NCI-H526 treated with DMSO at 0.1 percent for 48 hours (cell line): ENCODE results near the gene SULT2B1.

Experiments
- DNase-seq: peaks from one replicate; lab custom pipeline; 2025; lab: John Stamatoyannopoulos, UW

The SULT2B1 gene

GRCh38 chr19:48600679-48601417, 48.9 kb downstream of the SULT2B1 start:
- no peak for DNase-seq

- no peak for DNase-seq
Measured at GRCh38 chr19:48603001-48603400, 51.0 kb downstream of the SULT2B1 start.

GRCh38 chr19:48603449-48603848, 51.5 kb downstream of the SULT2B1 start:
- no peak for DNase-seq

- no peak for DNase-seq
Measured at GRCh38 chr19:48603850-48604249, 51.9 kb downstream of the SULT2B1 start.

GRCh38 chr19:48606463-48607358, 54.7 kb downstream of the SULT2B1 start, which contains the start of gene SPACA4:
Gene SPACA4 (plus strand): TSS chr19:48606742. CDS start chr19:48606979, 237 bp downstream.
- DNase-seq: no peak

- DNase-seq: no peak
Measured at GRCh38 chr19:48607359-48607755, 55.4 kb downstream of the SULT2B1 start.

- peak; percentile 43 for DNase-seq
Measured at GRCh38 chr19:48608798-48609263, 56.9 kb downstream of the SULT2B1 start.

- no peak for DNase-seq
Measured at GRCh38 chr19:48609571-48610108, 57.7 kb downstream of the SULT2B1 start.

- DNase-seq: no peak
Measured at GRCh38 chr19:48611872-48612271, 59.9 kb downstream of the SULT2B1 start.

GRCh38 chr19:48613024-48613851, 61.3 kb downstream of the SULT2B1 start:
- no peak for DNase-seq

- DNase-seq: no peak
Measured at GRCh38 chr19:48613852-48614435, 62.0 kb downstream of the SULT2B1 start.

- DNase-seq: no peak
Measured at GRCh38 chr19:48614436-48615230, 62.7 kb downstream of the SULT2B1 start, which contains the start of gene FAM83E. Gene FAM83E (minus strand): TSS chr19:48615076. CDS start chr19:48613372, 1,704 bp downstream.

- no peak for DNase-seq
Measured at GRCh38 chr19:48615231-48616040, 63.5 kb downstream of the SULT2B1 start.

- no peak for DNase-seq
Measured at GRCh38 chr19:48616041-48616436, 64.1 kb downstream of the SULT2B1 start.

GRCh38 chr19:48616491-48617056, 64.6 kb downstream of the SULT2B1 start:
- no peak for DNase-seq

GRCh38 chr19:48617146-48617937, 65.4 kb downstream of the SULT2B1 start:
- no peak for DNase-seq

- no peak for DNase-seq
Measured at GRCh38 chr19:48618278-48618915, 66.4 kb downstream of the SULT2B1 start.
